SK-N-SH (cell line): ENCODE results near the gene GALNT14. TPM values are rescaled to one million over a fixed set of nuclear protein-coding genes. Genes with fewer than 3 reads are reported as not detected.
A peak's percentile ranks its signal among the peaks of the same experiment; 100 is the strongest.

Experiments
- CTCF ChIA-PET: fragments of 300-600, 350-600 bp; formaldehyde crosslinking; extraction: SDS; loops from one replicate; lab custom pipeline; 2021; lab: Yijun Ruan, JAX
- POLR2A ChIA-PET: fragments of 350-600 bp; sonication (Branson Sonifier 250); formaldehyde crosslinking; extraction: SDS; loops from one replicate; lab custom pipeline; 2020; ENCODE audit warnings: antibody characterized with exemption, inconsistent platforms; lab: Yijun Ruan, JAX
- DNase-seq: peaks from one replicate; pipeline ENCODE4 v3.0.0; 2012
- H2AFZ ChIP-seq: fragments of 200-600 bp; sonication (generic); 2 replicates; pipeline ENCODE4 v1.8.1; 2016; ENCODE audit warnings: antibody characterized with exemption, mild to moderate bottlenecking, low read depth
- H3F3A ChIP-seq: fragments of 200-600 bp; sonication (generic); replicated peaks from 2 replicates; pipeline ENCODE3; 2016; ENCODE audit warnings: antibody characterized with exemption, mild to moderate bottlenecking; ENCODE audit not compliant: insufficient read depth
- H3K27ac ChIP-seq, 2 experiments: fragments of 200-500 bp in 1 of 2; fragments of 200-600 bp in 1 of 2; sonication (Bioruptor generic) in 1 of 2; sonication (generic), shearing (Covaris generic) in 1 of 2; 2 replicates each; pipeline versions ENCODE4 v1.5.1 to v1.6.1; 2014 to 2016; ENCODE audit warnings: low read depth in 2 of 2, inconsistent platforms in 1 of 2, low read length in 1 of 2, mild to moderate bottlenecking in 1 of 2, mixed read lengths in 1 of 2
- H3K27me3 ChIP-seq: fragments of 200-600 bp; sonication (generic), shearing (Covaris generic); 2 replicates; pipeline ENCODE4 v1.6.1; 2016; ENCODE audit warnings: mixed run types; ENCODE audit not compliant: insufficient read depth
- H3K36me3 ChIP-seq, 2 experiments: fragments of 200-500 bp in 1 of 2; fragments of 200-600 bp in 1 of 2; sonication (Bioruptor generic) in 1 of 2; sonication (generic) in 1 of 2; replicated peaks in 1 of 2; 2 replicates each; pipeline versions ENCODE3 to v1.5.1; 2014 to 2016; ENCODE audit warnings: low read length in 1 of 2, mild to moderate bottlenecking in 1 of 2; ENCODE audit not compliant: insufficient read depth in 2 of 2, control insufficient read depth in 1 of 2
- H3K4me1 ChIP-seq, 2 experiments: fragments of 200-500 bp in 1 of 2; fragments of 200-600 bp in 1 of 2; sonication (Bioruptor generic) in 1 of 2; sonication (generic), shearing (Covaris generic) in 1 of 2; 2 replicates each; pipeline versions ENCODE4 v1.5.1 to v1.6.1; 2014 to 2016; ENCODE audit warnings: low read depth in 1 of 2, low read length in 1 of 2, mixed run types in 1 of 2; ENCODE audit not compliant: insufficient read depth in 2 of 2, control insufficient read depth in 1 of 2
- H3K4me2 ChIP-seq: fragments of 200-600 bp; sonication (generic), shearing (Covaris generic); 2 replicates; pipeline ENCODE4 v1.6.1; 2017; ENCODE audit warnings: mixed run types
- H3K4me3 ChIP-seq, 2 experiments: fragments of 200-500 bp in 1 of 2; fragments of 200-600 bp in 1 of 2; sonication (Bioruptor generic) in 1 of 2; sonication (generic), shearing (Covaris generic) in 1 of 2; 2 replicates each; pipeline versions ENCODE4 v1.5.1 to v1.8.1; 2014 to 2016; ENCODE audit warnings: low read depth in 2 of 2, inconsistent platforms in 1 of 2, low read length in 1 of 2, mild to moderate bottlenecking in 1 of 2, mixed read lengths in 1 of 2, moderate library complexity in 1 of 2
- H3K79me2 ChIP-seq: fragments of 200-600 bp; sonication (generic); 2 replicates; pipeline ENCODE4 v1.8.1; 2017; ENCODE audit warnings: mild to moderate bottlenecking; ENCODE audit not compliant: insufficient read depth
- H3K9ac ChIP-seq: fragments of 200-600 bp; sonication (generic); 2 replicates; pipeline ENCODE4 v1.6.1; 2017; ENCODE audit warnings: mixed run types
- H3K9me2 ChIP-seq: fragments of 200-600 bp; sonication (generic); 2 replicates; pipeline ENCODE4 v1.6.1; 2017; ENCODE audit warnings: mixed run types
- H3K9me3 ChIP-seq: fragments of 200-600 bp; sonication (generic); 2 replicates; pipeline ENCODE4 v1.6.1; 2017; ENCODE audit warnings: mixed run types, mild to moderate bottlenecking, moderate library complexity
- H4K20me1 ChIP-seq: fragments of 200-600 bp; sonication (generic); 2 replicates; pipeline ENCODE4 v1.6.1; 2017; ENCODE audit warnings: mild to moderate bottlenecking, mixed run types; ENCODE audit not compliant: insufficient read depth
- MXI1 ChIP-seq: IDR thresholded peaks from 2 replicates; pipeline ENCODE4 v1.6.1; 2012; ENCODE audit warnings: mild to moderate bottlenecking, low read depth, low read length, improper control_type of control experiment
- NFIC ChIP-seq: IDR thresholded peaks from 2 replicates; pipeline ENCODE4 v1.4.0; 2012; ENCODE audit warnings: borderline replicate concordance
- POLR2AphosphoS5 ChIP-seq: IDR thresholded peaks from 2 replicates; pipeline ENCODE4 v1.6.1; 2012; ENCODE audit warnings: low read depth, low read length
- RAD21 ChIP-seq: IDR thresholded peaks from 2 replicates; pipeline ENCODE4 v1.6.1; 2012; ENCODE audit warnings: mild to moderate bottlenecking, low read length
- SIN3A ChIP-seq: IDR thresholded peaks from 2 replicates; pipeline ENCODE4 v1.6.1; 2012; ENCODE audit warnings: low read depth, mild to moderate bottlenecking, low read length, moderate library complexity, borderline replicate concordance
- SMC3 ChIP-seq: IDR thresholded peaks from 2 replicates; pipeline ENCODE4 v1.6.1; 2012; ENCODE audit warnings: low read depth, low read length, improper control_type of control experiment
- WGBS: methylation state at CpG from one replicate; pipeline ENCODE4 v1.1.6; 2017; ENCODE audit warnings: low lambda C conversion rate; 5-methylcytosine and 5-hydroxymethylcytosine counted together
- polyA plus RNA-seq, 3 experiments: library from polyadenylated mRNA; depleted of rRNA; stranded (reverse); fragments of >200 nt; gene quantifications; 2 replicates each; pipeline ENCODE4 v1.2.3, GENCODE V29; 2012
- TF ChIP-seq, protein P1 (sequence below): fragments of 150-350 bp; IDR thresholded peaks from 2 replicates; pipeline ENCODE4 v1.6.1; 2017; ENCODE audit warnings: antibody characterized with exemption, low read length, low read depth, borderline replicate concordance
- TF ChIP-seq, protein P2 (sequence below): IDR thresholded peaks from 2 replicates; pipeline ENCODE4 v1.4.0; 2012; ENCODE audit warnings: low read depth
- TF ChIP-seq, protein P3 (sequence below): IDR thresholded peaks from 2 replicates; pipeline ENCODE4 v1.4.0; 2012; ENCODE audit warnings: low read depth, borderline replicate concordance
- TF ChIP-seq, protein P4 (sequence below): fragments of 200-600 bp; sonication (generic); IDR thresholded peaks from 2 replicates; pipeline ENCODE4 v1.6.1; 2017; ENCODE audit warnings: antibody characterized with exemption, mild to moderate bottlenecking, moderate library complexity

The GALNT14 gene
- polyA plus RNA-seq, 1 of the 3 experiments (the other 2 are of a cell fraction), result 1.6 TPM

DNA sequence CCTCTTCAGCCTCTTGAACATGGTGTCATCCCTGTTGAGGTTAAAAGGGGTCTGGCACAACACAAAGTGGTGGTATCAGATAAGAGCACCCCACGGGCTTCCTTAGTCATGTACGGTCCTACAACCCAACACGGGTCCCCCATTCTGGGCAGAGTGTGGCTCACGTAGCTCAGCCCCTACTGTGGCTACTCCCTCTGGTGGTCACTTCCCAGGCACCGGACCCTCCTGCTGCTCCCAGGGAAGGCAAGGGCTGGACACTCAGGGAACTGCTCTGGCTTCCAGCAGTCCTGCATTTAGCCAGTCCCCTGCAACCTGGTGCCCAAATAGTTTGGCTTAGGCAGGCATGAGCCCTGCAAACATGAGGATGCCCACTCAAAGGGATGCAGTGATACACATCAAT lies 58.6 kb downstream of the GALNT14 start:
- DNase-seq, result peak; percentile 58
- H3K9me2 ChIP-seq, result no peaks in the 10 kb centered on the region
- no peaks in the 10 kb centered on the region for H3K9me3 ChIP-seq
- H2AFZ ChIP-seq, result no peak overlapping the region
- POLR2A ChIA-PET, result no interaction called here
- no peaks in the 10 kb centered on the region for H4K20me1 ChIP-seq
- H3K27ac ChIP-seq, result no peak overlapping the region
- H3K4me3 ChIP-seq, result no peak overlapping the region; a peak in 1 of 4 replicates
- no peaks in the 10 kb centered on the region for H3K79me2 ChIP-seq
- CTCF ChIA-PET, result interaction anchor here (0.6 to 1.8 kb wide), 11 partner anchors 10 to 253 kb away, joined by 3 to 7 read pairs (median 4); partner anchors contain the start of gene GALNT14
- no peak overlapping the region for H3K9ac ChIP-seq
- no peaks in the 10 kb centered on the region for H3F3A ChIP-seq
- no peak overlapping the region for H3K4me2 ChIP-seq
- H3K27me3 ChIP-seq, result no peaks in the 10 kb centered on the region
- no peaks in the 10 kb centered on the region for H3K36me3 ChIP-seq
- TF ChIP-seq, protein P1, sequence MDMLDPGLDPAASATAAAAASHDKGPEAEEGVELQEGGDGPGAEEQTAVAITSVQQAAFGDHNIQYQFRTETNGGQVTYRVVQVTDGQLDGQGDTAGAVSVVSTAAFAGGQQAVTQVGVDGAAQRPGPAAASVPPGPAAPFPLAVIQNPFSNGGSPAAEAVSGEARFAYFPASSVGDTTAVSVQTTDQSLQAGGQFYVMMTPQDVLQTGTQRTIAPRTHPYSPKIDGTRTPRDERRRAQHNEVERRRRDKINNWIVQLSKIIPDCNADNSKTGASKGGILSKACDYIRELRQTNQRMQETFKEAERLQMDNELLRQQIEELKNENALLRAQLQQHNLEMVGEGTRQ, result no peak
- TF ChIP-seq POLR2AphosphoS5 (no peak), RAD21 (peak; percentile 34; the same call in 1 of the 2 replicates), SIN3A (no peak), SMC3 (peak; percentile 23; the same call in 1 of the 2 replicates), MXI1 (no peak), NFIC (no peak)
- TF ChIP-seq, protein P2, sequence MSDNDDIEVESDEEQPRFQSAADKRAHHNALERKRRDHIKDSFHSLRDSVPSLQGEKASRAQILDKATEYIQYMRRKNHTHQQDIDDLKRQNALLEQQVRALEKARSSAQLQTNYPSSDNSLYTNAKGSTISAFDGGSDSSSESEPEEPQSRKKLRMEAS, result no peak
- TF ChIP-seq, protein P3, sequence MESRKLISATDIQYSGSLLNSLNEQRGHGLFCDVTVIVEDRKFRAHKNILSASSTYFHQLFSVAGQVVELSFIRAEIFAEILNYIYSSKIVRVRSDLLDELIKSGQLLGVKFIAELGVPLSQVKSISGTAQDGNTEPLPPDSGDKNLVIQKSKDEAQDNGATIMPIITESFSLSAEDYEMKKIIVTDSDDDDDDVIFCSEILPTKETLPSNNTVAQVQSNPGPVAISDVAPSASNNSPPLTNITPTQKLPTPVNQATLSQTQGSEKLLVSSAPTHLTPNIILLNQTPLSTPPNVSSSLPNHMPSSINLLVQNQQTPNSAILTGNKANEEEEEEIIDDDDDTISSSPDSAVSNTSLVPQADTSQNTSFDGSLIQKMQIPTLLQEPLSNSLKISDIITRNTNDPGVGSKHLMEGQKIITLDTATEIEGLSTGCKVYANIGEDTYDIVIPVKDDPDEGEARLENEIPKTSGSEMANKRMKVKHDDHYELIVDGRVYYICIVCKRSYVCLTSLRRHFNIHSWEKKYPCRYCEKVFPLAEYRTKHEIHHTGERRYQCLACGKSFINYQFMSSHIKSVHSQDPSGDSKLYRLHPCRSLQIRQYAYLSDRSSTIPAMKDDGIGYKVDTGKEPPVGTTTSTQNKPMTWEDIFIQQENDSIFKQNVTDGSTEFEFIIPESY, result no peak
- TF ChIP-seq, protein P4, sequence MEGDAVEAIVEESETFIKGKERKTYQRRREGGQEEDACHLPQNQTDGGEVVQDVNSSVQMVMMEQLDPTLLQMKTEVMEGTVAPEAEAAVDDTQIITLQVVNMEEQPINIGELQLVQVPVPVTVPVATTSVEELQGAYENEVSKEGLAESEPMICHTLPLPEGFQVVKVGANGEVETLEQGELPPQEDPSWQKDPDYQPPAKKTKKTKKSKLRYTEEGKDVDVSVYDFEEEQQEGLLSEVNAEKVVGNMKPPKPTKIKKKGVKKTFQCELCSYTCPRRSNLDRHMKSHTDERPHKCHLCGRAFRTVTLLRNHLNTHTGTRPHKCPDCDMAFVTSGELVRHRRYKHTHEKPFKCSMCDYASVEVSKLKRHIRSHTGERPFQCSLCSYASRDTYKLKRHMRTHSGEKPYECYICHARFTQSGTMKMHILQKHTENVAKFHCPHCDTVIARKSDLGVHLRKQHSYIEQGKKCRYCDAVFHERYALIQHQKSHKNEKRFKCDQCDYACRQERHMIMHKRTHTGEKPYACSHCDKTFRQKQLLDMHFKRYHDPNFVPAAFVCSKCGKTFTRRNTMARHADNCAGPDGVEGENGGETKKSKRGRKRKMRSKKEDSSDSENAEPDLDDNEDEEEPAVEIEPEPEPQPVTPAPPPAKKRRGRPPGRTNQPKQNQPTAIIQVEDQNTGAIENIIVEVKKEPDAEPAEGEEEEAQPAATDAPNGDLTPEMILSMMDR, result peak; percentile 26
- WGBS, result 76% methylated on average over 5 of the region's 5 CpGs
- peaks cover 0 to 4% of the 10 kb centered on the region in 2 experiments; a peak in 1 of 4 replicates for H3K4me1 ChIP-seq

DNA sequence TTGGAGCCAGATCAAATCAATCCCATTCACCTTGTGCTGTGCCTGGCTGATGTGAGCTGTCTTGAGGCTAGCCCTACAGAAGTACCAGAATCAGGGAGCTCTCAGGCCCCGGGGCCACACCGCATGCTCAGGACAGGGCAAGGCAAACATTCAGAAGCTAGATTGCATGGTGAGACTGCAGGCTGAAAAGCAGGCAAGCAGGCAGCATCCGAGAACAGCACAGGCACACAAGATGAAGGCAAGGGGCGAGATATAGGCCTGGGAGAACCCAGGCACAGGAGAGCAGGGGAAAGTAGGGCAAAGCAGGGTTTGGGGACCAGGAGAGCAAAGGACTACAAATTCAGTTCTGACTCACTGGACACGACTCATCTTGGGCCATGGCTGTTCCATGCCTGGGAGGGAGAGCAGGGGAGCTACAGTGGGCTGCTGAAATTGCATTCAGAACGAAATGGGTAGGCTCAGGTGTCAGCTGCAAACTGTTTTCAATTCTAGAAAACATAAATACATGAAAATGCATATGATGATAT lies 59.6 kb downstream of the GALNT14 start:
- Histone ChIP-seq H3K9me3 (no peaks in the 10 kb centered on the region), H3K4me3 (no peak overlapping the region), H3K27ac (no peak overlapping the region), H4K20me1 (no peaks in the 10 kb centered on the region), H3K36me3 (no peaks in the 10 kb centered on the region), H3K79me2 (no peaks in the 10 kb centered on the region), H3K9ac (no peak overlapping the region), H3F3A (no peaks in the 10 kb centered on the region), H3K4me1 (peaks cover 0 to 4% of the 10 kb centered on the region in 2 experiments; a peak in 1 of 4 replicates), H3K4me2 (no peak overlapping the region), H3K27me3 (no peaks in the 10 kb centered on the region), H3K9me2 (no peaks in the 10 kb centered on the region), H2AFZ (no peak overlapping the region)
- TF ChIP-seq SIN3A (no peak), MXI1 (no peak)
- ChIA-PET POLR2A (no interaction called here), CTCF (interaction anchor here (1.3 to 1.7 kb wide), 5 partner anchors 11 to 254 kb away, joined by 3 to 7 read pairs (median 4); no protein-coding TSS in a partner anchor)
- no peak for DNase-seq
- 37% methylated on average over 6 of the region's 6 CpGs for WGBS
